Stimulated activated CD4-positive, alpha-beta T cell treated with anti-CD3 and anti-CD28 coated beads, TNF-alpha, amount 100 ng/mL, for 24 hours (primary cell): ENCODE measurements around the gene APOL2.
"Not testable (repeated sequence)": the region's sequence is repeated elsewhere in the genome, so short reads cannot be mapped to it uniquely, and the experiment has no call there.

Experiments used
- DNase-seq, 3 experiments: peaks; one replicate each; pipeline ENCODE4 v3.0.0-alpha.2; 2020; ENCODE audit warnings: low read depth in 3 of 3

APOL2 gene

GRCh38 chr22:36239401-36240171 lies at the start of gene APOL2:
APOL2 (minus strand) TSS chr22:36239527; CDS start chr22:36233162, 6,365 bp downstream.
- peak; percentile 64 to 86 (median 71) for DNase-seq

GRCh38 chr22:36288571-36289405 lies 49.5 kb upstream of the APOL2 start:
- no peak for DNase-seq

DNA sequence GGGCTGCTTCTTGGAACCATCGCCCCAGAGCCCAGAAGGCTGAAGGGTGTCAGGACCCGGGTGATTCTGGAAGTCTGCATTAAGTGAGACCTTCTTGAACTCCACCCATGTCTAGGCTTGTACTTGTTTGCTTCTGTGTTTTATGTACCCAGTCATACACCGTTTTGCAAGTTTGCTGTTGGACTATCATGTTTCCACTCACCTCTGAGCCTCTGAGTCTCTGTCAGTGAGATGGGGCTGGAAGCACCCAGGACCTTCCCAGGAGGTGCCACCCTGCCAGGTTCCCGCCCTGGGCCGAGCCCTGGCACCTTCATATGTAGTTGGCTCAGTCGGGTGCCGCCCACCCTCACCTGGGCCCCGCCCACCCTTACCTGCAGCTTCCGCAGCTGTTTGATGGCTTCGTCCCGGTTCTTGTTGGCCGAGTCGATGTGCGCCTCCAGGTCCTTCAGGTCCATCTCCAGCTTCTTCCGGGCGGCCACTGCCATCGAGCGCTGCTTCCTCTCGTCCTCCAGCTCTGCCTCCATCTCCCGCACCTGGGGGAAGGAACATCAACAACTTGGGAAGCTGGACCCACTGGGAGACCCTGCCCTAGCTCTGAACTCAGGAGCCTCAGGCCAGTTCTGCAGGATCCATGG lies 48.7 kb upstream of the APOL2 start:
- no peak for DNase-seq

DNA sequence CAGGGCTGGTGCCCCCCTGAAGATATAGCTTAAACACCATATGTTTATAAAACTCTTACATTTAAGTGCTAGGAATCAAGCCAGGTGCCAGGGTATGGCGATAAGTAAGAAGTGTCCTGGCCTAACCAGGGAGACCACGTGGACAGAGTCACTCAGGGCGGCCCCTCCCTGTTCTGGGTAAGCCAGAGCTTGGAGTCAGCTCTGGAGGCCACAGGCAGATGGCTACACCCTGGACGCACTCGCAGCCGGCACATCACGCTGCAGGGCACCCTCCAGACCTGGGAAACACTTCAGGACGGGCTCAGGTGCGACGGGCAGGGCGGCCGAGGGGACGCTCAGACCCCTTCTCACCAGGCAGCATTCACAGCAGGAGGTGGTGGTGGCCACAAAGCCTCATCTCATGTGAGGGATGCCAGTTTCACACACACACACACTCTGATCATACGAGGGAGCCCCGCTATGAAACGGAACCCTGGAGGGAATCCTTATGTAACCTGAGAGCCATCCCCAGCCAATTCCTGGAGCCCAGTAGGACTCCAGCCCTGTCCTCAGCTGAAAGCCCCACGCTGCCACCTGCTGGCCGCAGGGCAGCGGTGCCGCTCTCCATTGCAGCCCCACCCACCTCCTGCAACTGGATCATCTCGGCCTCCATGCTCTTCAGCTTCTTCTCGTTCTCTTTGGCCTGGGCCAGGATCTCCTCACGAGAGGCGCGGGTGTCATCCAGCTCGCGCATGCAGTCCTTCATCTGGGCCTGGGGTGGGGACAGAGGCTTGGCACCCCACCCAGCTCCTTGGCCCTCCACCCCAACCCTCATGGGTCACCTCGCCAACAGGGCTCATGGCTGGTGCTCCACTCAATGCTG lies 47.0 kb upstream of the APOL2 start:
- DNase-seq: peak; percentile 38 to 67 (median 48)

DNA sequence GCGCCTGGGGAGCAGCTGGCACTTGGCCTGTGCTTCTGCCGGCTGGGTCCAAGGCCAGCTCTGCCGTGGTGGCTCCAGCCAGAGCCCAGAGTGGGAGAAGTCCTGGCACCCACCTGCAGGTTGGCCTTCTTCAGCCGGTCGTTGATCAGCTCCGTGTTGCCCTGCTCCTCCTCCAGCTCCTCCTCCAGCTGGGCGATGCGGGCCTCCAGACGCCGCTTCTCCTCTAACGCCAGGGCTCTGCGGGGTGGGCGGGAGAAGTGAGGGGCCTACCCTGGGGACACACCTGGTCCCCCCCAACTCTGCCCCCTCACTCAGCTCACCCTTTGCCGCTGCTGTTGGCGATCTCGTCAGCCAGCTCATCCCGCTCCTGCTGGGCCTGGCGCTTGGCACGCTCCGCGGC lies 46.2 kb upstream of the APOL2 start:
- DNase-seq: no peak

- DNase-seq: no peak
These were observed 45.7 kb upstream of the APOL2 start for GRCh38 chr22:36285017-36285416.

GRCh38 chr22:36284171-36284571 lies 44.8 kb upstream of the APOL2 start:
- DNase-seq: no peak

DNA sequence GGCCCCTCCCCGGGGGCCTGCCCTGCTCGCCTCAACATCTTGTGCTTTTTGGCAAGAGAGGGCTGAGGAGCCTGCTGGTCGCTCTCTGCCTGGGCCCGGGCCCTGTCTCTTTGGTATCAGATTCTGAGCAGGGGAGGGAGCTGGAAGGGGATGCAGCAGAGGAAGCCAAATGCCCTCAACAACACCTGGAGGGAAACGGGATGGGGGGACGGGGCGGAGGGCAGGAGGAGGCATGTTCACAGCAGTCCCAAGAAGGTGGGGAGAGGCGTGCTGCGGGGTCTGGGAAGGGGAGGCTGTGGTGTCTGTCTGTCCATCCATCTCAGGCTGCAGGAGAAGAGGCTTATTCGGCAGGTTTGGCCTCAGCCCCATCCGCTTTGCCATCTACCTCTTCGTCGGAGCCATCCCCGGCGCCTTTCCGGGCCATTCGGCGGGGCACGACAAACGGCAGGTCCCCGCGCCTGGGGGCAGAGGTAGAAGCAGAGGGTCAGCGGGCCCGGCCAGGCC lies 43.1 kb upstream of the APOL2 start:
- no peak for DNase-seq

DNA sequence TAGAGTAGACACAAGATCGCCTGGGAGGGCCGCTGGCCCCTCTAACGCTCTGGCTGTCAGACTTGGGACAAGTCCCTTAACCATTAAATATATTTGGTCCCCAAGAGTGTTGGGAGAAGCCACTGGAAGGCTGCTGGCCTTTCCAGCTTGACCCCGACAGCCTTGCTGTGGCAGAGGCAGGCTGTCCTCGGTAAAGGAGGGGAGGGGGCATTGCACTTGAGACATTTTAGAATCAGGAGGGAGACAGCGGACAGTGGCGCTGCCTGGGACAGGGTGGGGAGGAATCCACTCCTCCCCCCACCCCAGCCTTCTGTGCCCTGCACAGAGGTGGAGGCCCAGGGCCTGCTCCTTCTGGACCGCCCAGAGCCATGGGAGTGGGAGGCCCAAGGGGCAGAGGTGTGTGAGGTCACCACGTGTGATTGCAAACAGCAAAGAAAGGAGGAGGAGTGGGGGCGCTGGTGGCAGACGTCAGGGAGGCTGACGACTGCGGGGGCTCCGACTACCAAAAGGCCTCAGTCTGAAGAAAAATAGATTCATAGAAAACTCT lies 42.5 kb upstream of the APOL2 start:
- DNase-seq: no peak

GRCh38 chr22:36280379-36280778 lies 41.1 kb upstream of the APOL2 start:
- no peak for DNase-seq

DNA sequence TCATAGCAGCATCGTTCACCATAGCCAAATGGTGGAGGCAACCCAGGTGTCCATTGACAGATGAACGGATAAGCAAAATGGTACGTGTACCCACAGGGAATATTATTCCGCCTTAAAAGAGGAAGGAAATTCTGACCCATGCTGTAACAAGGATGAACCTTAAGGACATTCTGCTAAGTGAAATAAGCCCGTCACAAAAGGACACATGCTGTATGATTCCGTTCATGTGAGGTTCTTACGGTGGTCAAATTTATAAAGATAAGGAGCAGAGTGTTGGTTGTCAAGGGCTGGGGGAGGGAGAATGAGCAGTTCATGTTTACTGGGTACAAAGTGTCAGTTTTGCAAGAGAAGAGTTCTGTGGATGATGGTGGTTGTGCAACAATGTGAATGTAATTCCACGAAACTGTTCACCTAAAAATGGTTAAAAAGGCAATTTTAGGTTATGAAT lies 39.9 kb upstream of the APOL2 start:
- DNase-seq: no peak

DNA sequence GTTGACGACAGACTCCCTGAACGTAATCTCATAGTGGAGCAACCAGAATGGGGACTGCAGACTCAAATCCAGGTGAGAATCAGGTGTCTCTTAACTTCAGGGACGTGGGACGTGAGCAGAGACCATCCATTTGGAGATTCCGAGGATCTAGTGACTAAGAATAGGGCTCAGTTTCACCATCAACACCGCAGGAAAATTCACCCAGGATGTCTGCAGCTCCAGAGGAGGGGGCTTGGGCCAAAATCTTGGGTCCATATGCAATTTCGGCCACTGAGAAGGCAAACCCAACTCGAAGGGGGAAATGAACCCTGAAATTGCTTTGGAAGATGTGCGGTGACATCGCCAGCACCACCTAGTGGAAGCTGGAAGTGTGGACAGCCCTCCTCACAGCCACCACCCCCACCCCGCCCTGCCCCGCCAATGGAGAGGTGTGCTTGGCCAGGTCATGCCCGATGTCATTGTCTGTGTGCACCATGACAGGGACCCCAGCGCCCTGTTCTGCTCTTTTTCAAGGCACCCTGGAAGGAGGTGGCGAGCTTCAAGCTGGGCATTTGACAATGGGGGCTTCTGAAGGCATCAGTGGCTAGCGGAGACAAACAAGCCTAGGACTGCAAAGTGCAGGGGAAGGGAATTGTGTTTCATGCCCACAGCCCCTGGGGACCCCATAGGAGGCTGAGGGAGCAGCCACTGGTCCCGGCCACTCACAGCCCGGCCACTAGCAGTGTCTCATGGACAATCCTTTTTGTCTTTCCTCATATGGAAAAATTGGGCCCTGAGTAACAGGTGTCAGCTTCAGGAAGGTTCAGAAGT lies 38.4 kb upstream of the APOL2 start:
- peak; percentile 48 to 67 (median 57) for DNase-seq

DNA sequence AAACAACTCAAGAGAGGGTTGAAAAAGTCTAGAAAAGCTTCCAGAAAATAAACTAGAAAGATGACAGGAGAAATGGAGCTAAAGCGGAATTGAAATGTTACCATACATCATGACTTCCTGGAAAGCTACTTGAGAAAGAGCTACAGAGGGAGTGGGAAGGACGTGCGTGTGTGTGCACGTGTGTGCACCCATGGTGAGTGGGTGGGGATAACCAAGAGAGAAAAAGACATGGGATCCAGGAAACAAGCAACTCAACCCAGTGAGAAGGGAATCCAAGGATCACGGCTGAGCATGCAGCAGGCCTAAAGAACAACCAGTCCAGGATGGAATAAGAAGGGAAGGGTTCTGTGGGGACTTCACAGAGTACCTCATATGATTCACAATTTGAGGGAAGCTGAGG lies 35.2 kb upstream of the APOL2 start:
- DNase-seq: no peak

- not testable (repeated sequence) for DNase-seq
These were observed 32.6 kb upstream of the APOL2 start for GRCh38 chr22:36271951-36272350.

DNA sequence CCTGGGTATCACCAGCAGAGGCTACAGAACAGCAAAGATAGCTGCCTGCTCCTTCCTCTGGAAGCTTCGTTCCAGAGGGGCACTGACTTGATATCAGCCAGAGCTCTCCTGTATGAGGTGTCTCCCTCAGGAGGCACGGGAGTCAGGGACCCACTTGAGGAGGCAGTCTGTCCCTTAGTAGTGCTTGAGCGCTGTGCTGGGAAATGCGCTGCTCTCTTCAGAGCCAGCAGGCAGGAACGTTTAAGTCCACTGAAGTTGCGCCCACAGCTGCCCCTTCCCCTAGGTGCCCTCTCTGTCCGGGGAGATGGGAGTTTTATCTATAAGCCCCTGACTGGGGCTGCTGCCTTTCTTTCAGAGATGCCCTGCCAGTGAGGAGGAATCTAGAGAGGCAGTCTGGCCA lies 31.9 kb upstream of the APOL2 start:
- not testable (repeated sequence) for DNase-seq

DNA sequence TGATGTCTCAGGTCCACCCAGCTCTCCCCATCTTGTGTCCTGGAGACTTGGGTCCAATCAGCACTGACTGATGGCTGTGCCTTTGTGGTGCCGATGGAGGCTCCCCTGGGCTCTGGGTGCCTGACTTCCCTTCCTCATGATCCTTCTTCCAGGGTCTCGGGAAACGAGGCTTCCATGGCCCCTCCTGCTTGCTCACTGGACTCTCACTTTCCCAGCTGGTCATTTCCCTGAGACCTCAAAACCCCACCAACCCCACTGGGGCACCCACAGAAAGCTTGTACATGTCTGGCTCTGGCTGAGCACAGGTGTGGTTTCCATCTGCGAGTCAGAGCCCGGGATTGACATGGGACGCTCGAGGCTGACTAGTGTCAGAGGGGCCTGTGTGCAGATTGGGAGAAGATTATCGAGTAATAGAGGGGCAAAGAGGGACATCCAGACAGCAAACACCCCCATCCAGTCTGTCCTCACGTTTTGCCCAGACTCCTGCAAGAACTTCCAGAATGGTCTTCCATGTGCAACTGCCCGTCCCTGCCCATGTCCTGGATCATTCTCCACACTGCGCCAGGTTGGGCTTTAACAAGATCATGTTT lies 28.7 kb upstream of the APOL2 start:
- no peak for DNase-seq

- no peak for DNase-seq
These were observed 27.7 kb upstream of the APOL2 start for GRCh38 chr22:36267058-36267457.

- DNase-seq: not testable (repeated sequence)
These were observed 24.7 kb upstream of the APOL2 start for GRCh38 chr22:36263886-36264664.

DNA sequence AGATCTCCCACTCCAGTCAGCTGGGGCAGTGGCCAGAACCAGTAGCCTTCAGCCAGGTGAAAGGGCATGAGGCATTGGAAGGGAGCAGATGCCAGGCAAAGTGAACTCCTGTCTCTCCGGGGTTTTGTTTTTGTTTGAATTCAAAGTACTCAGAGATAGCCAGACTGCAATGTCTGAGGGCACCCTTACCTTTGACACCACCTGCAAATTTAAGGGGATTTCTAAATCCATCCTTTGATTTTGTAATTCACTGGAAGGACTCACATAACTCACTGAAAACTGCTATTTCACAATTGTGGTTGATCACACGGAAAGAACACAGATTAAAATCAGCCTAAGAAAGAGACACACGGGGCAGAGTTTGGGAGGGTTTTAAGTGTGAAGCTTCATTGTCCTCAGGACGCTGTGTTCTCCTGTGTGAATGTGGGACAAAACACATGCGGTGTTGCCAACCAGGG lies 23.9 kb upstream of the APOL2 start:
- DNase-seq: not testable (repeated sequence)
